Hypothalamus (tissue), 51 donors: Measurements from ENCODE around the gene RNF183.
"Not testable (repeated sequence)": the region's sequence is repeated elsewhere in the genome, so short reads cannot be mapped to it uniquely, and the experiment has no call there.

ENCODE experiments used
- DNase-seq, 51 donors: peaks; one replicate each; lab custom pipeline; 2025; lab: John Stamatoyannopoulos, UW

The RNF183 gene

DNA sequence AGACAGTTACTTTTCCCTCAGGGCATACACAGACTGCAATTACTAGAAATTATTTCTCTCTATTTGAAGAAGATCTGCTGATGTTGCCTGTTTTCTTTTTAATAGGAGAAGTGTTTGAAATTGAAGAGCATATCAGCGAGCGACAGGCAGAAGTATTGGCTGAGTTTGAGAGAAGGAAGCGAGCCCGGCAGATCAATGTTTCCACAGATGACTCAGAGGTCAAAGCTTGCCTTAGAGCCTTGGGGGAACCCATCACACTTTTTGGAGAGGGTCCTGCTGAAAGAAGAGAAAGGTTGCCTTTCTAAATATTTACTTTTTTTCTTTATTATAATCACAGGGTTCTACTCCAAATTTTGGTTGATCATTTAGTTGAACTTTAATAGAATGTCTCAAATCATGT is 24.3 kb downstream of the RNF183 start:
- no peak for DNase-seq

DNA sequence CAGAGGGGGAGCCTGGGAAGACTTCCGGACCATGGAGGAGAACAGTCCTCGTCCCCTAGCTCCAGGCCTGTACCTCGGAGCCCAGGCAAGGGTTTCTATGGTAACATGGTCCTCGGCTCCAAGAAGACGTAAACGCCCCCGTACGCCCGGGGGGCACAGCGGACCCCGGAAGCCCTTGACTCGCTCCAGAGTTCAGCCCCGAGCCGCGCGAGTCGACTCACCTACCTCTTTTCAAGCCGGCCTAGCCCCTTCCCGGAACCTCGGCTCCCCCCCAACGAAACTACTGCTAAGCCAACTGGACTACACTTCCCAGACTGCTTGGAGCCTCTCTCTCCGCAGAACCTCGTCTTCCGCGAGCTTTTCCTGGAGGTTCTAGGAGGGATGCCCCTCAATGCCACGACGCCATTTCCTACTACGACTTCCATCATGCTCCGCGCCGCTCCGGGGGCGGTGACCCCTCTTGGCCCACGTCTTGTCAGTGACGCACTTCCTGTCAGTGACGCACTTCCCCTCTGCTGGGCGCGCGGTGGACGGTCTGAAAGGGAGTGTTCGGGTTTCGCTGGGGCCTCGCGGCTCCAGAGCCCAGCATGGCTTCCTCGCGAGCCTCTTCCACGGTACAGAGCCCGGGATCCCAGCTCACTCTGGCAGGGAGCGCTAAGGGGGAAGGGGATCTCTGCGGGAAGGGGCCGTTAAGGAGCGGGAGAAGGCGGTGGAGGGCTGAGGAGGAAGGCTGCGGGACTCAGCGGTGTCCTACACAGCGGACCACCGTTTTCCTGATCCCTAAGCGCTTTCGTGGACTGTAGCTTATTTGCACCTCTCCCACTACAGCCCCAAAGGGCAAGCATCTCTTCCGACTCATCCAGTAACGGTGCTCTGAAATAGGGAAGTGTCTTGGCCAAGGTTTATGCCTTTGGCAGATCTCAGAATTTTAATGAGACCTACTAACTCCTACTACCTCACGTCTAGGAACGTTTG is 27.7 kb downstream of the RNF183 start, which contains the start of the genes CDC26 and PRPF4:
CDC26 (minus strand) TSS at position 416 of the 975 bp plus-strand sequence. CDS start 3,065 bp downstream, outside the sequence.
PRPF4 (plus strand) TSS at position 502 of the 975 bp plus-strand sequence; CDS start at position 588, 86 bp downstream.
- DNase-seq = peak; percentile 80 to 99 (median 95)

DNA sequence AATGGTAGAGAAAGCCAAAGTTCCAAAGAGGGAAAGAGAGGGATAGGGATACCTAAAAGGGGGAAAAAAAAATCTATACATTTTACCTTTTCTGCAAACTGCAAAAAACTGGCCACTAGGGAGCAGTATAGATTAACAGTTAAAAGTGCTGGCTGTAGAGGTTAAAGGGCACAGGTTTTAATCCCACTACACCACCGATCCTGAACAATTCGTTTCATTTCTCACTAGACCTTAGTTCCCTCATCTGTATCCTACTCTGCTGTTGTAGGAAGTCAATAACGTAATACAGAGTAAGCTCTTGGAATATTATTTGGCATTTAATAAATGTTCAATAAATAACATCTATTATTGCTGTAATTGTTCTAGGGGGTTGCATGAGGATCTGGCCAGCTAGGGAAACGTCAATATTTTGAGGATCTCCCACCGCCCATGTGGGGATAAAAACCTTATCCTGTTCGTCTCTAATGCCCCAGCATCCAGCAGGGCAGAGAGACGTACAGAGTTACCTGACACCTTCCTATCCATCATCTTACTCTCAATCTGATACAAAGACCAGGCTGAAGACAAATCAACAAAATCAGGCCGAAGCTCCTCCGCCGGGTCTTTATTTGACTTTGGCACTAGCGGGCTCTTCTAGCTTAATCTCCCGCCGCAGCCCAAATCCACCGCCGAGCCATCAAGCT is 28.6 kb downstream of the RNF183 start:
- DNase-seq = peak in 4 of 51 donors; percentile 12 to 66 (median 36)

DNA sequence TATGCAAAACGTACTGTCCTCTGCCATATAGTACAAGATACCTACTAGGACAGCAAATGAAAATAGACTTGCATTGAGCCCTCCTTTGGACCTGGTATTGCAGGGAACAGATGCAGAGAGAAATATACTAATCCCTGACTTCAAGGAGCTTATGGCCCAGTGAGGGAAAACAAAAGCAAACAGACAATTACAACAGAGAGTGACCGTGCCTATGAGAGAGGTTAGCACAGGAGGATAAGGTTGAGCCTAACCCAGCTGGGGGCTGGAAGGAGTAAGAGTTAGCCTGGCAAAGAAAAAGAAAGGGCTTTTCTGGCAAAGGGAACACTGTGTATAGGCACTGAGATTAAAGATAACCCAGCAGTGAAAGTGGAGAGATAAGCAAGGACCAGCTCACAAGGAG is 33.3 kb downstream of the RNF183 start:
- DNase-seq = no peak

DNA sequence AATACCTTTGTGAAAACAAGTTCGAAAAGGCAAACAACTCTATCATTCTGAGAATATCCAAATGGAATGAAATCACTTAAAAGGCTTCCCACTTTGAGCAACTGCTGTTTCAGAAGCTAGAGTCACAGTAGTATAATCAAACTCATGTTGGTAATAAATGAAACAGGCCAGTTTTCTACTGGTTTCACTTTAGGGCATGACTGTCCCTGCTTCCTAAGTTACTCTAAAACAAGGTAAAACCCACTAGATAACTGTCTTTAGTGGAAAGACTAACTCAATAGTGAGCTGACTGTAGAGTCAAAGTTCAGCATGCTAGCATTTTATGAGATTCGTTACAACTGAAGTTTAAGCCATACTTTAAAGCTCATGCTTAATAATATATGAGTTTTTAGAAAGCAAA is 33.8 kb downstream of the RNF183 start:
- DNase-seq = no peak

DNA sequence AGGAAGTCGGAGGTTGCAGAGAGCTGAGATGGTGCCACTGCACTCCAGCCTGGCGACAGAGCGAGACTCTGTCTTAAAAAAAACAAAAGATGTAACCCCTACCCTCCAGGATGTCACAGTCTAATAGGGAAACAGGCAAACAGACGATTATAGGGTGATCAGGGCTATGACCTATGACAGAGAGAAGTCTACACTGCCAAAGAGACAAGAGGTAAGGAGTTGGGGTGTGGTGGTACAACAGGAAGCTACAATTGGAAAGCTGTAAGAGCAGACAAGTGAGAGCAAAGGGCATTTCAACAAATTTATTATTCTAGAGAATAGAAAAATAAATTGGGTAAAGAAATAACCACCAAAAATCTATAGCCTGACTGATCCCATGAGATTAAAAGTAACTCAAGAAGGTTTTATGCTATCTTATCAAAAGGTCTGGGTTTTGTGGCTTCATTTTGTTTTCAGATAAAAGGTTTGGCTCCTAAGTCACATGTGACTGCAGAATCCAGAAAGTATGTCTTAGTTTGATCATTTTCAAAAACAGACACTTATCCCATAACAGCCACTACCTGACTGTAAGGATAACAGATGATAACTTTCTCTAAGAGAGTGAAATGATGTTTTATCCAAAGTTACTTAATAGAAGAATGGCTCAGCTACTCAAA is 35.1 kb downstream of the RNF183 start:
- DNase-seq = no peak

DNA sequence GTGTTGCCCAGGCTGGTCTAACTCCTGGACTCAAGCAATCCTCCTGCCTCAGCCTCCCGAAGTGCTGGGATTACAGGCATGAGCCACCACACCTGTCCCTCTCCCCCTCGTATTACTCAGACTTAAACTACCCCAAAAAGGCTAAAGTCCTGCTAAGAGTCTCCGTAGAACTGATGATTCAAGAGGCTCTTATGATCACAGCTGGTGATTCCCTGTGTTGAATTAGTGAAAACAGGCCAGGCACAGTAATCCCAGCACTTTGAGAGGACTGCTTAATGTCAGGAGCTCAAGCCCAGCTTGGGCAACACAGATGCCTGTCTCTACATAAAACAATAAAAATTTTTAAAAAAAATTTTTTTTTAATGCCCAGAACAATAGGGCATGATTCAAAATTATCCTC is 37.0 kb downstream of the RNF183 start:
- DNase-seq = no peak

DNA sequence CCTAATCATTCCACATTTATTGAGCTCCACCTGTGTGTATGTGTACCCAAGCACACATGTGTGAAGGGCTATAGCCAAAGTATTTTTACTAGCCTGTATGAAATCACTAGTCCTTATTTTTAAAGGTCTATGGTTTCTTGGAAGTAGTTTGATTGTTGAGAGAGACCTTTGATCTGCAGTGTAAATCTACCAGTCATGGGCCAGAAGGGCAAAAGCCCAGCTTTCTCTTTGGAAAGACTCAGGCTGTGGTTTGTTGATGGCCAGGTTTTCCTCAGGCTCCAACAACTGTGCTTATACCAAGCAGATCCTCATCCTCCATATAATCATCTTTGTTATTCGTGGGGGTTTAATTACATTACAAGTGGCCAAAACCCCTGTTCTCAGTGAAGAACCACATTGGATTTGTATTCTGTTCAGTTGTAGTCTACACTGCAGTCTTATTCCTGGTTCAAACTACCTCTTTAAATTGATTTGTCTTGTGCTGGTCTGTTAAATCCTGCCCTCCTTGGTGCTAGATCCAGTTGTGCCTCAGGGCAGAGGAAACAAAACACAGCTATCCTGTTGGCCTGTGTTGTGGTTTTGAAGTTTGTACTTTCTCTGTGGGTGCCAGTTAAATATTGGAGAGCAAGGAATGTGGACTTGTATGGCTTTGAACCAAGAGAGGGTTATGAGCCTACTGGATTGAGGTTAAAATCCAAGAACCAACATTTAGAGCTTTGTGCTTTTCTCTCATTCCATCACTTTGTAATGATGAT is 41.1 kb downstream of the RNF183 start:
- DNase-seq = no peak

DNA sequence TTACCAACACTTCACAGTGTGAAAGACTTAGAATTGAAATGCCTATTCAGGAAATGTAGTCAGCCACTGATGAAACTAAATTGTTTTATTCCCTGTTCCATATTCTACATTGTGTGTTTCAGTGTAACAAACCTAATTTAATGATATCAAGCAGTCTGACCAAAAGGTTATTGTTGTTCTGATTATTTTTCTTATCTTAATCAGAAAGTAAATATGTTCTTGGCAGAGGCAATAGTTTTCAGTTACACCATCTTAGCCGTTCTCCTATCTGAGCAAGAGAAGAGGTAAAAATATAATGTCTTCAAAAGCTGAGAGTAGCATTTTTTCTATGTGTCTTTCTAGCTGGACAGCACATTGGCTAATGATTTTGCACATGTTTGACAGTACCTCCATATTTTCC is 44.9 kb downstream of the RNF183 start:
- no peak for DNase-seq

DNA sequence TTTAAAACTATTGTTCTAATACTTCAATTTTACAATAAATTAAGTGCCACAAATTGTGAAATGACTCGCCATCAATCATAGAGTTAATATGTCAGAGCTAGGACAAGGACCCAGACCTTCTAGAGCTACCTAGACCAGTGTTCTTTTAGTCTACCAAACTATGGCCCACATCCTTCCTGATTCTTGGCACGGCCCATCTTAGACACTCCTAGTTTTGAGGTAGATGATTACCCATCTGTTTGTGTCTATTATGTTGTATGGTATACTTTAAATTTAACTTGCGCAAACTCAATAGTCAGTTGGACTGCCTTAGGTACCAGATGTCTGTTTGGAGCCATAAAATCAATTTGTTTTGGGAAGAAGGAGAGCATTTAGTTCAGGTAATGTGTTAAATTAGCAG is 45.3 kb downstream of the RNF183 start:
- DNase-seq = no peak

DNA sequence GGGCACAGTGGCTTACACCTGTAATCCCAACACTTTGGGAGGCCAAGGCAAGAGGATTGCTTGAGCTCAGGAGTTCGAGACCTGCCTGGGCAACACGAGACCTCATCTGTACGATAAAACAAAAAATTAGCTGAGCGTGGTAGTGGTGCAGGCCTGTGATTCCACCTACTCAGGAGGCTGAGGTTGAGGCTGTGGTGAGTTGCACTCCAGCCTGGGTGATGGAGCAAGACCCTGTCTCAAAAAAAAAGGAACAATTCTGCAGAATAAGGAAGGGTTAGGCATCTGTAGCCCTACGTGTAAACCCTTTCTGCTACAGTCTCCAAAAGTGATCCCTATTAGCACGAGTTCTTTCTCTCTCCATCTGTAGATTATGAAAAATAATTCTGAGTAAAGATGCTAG is 47.7 kb downstream of the RNF183 start:
- DNase-seq = peak in 1 of 51 donors; percentile 0

DNA sequence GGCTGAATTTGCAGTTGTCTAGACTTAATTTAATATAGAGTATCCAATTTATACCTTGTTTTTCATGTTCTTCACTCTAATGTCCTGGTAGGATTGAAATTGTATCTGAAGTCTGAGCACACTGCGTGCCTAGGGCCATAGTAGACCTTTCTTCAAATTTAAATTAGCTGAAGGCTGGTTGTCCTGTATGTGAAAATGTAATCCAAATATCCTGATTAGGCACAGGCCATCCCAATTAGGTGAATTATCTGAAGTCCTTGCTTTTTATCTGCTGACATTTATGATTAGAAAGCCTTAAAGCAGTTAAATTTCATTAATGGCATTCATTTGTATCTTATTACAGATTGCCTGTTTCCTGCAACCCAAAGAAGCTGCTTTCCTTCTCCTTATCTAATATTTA is 48.2 kb downstream of the RNF183 start:
- DNase-seq = no peak

DNA sequence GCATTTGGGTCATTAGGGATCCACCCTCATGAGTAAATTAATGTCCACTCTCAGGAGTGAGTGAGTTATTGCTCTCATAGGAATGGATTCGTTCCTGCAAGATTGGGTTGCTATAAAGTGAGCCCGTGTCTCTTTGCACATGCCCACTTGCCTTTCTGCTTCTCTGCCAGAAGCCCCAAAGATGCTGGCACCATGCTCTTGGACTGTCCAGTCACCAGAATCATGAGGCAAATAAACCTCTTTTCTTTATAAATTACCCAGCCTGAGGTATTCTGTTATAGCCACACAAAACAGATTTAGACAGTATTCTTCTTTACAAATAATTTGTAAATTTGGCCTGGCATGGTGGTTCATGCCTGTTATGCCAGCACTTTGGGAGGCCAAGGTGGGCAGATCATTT is 52.4 kb downstream of the RNF183 start:
- DNase-seq = no peak

DNA sequence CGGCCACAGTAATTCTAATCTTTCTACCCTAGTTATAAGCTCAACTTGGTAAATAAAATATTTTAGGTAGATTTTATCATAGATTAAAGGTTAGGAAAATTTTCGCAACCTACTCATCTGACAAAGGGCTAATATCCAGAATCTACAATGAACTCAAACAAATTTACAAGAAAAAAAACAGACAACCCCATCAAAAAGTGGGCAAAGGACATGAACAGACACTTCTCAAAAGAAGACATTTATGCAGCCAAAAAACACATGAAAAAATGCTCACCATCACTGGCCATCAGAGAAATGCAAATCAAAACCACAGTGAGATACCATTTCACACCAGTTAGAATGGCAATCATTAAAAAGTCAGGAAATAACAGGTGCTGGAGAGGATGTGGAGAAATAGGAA is 53.5 kb downstream of the RNF183 start:
- not testable (repeated sequence) for DNase-seq

DNA sequence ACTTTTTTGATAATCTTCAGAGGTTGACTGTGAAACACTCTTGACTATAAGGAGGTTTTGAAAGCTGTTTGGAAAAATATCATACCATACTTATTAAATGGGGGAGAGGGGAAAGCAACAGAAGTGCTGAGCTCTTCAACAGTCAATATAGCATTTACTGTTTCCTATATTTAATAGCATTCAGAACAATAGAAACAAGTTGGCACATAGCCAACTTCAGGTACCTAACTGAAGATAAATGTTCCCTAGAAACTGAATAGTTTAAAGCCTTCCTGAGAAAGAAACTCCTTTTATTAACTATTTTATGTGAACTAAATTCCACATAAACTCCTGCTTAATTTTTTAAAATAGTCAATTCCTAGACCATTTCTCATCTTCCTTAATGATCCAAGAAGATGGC is 55.5 kb downstream of the RNF183 start:
- DNase-seq = no peak
